GM18505 (cell line): ENCODE results near the gene GLT8D1.

Experiments used
- ATAC-seq: cut with Tn5 transposase; IDR thresholded peaks from one replicate; pipeline ENCODE4 v1.9.1; 2021; ENCODE audit not compliant: unreplicated experiment
- POLR2A ChIP-seq: IDR thresholded peaks from 4 replicates; pipeline ENCODE4 v1.6.1; 2011; ENCODE audit warnings: borderline replicate concordance; ENCODE audit not compliant: insufficient read depth, insufficient read length; ENCODE audit errors: extremely low read depth

The GLT8D1 gene

GRCh38 chr3:52649461-52650210, 56.0 kb downstream of the GLT8D1 start:
- no peak for TF ChIP-seq POLR2A
- ATAC-seq = no peak

- no peak for ATAC-seq
- no peak for TF ChIP-seq POLR2A
Observed at GRCh38 chr3:52645549-52645948, 60.0 kb downstream of the GLT8D1 start.
